Measurements from ENCODE around the gene ZNF407. TPM values are rescaled to one million over a fixed set of nuclear protein-coding genes. Genes with fewer than 3 reads are reported as not detected.

ZNF407 gene
- total and polyA plus RNA-seq, 2 experiments from 2014 or later: 2.1 to 10.4 TPM

GRCh38 chr18:74569401-74569800 is 28.3 kb upstream of the ZNF407 start (continued):
- TF ChIP-seq CTCF (conservative IDR thresholded peaks at IDR 0.05; ENCODE audit: low read depth in 2 of 2): no peak

- Histone ChIP-seq H3K9me2 (ENCODE audit: insufficient read depth) (no peaks in the 10 kb centered on the region; the same call in 1 of the 2 replicates), H2AFZ (no peak overlapping the region), H3K36me3 (ENCODE audit: insufficient read depth) (no peaks in the 10 kb centered on the region), H3K79me2 (replicated peaks; ENCODE audit: insufficient read depth) (no peaks in the 10 kb centered on the region), H3K4me2 (no peak overlapping the region), H3K4me1 (ENCODE audit: insufficient read depth) (no peaks in the 10 kb centered on the region), H3K27ac (ENCODE audit: low read depth) (no peak overlapping the region), H3K4me3 (no peak overlapping the region), H3F3A (replicated peaks; ENCODE audit: low read depth) (no peaks in the 10 kb centered on the region), H4K20me1 (replicated peaks; ENCODE audit: insufficient read depth) (no peaks in the 10 kb centered on the region), H3K27me3 (ENCODE audit: insufficient read depth) (no peaks in the 10 kb centered on the region)
- peaks cover 39% of the 10 kb centered on the region for H3K9me3 Mint-ChIP-seq
- DNase-seq (ENCODE audit: low spot score) (no peak), ATAC-seq (no peak)
- no peak overlapping the region for H3K27ac Mint-ChIP-seq
- H3K27me3 Mint-ChIP-seq (ENCODE audit: insufficient read depth, low read depth, poor library complexity): peaks cover 4% of the 10 kb centered on the region
- H3K36me3 Mint-ChIP-seq (ENCODE audit: low read depth): peaks cover 19% of the 10 kb centered on the region
- no peak overlapping the region for H3K4me3 Mint-ChIP-seq
- no peaks in the 10 kb centered on the region for H3K4me1 Mint-ChIP-seq
- no peak for TF ChIP-seq ZNF331 (CRISPR knock-in tag; IDR thresholded peaks at IDR 0.05; ENCODE audit: low read depth)
- TF ChIP-seq REST (IDR thresholded peaks at IDR 0.05; ENCODE audit: unreplicated experiment): no peak
- TF ChIP-seq EZH2phosphoT487 (IDR thresholded peaks at IDR 0.05; ENCODE audit: unreplicated experiment): no peak
- TF ChIP-seq CTCF (conservative IDR thresholded peaks at IDR 0.05; ENCODE audit: low read depth in 2 of 2): no peak
- no peak for TF ChIP-seq ETS1 (IDR thresholded peaks at IDR 0.05)
- no peak for TF ChIP-seq CREB1 (CRISPR knock-in tag; IDR thresholded peaks at IDR 0.05; ENCODE audit: low read depth)
- no peak for TF ChIP-seq NANOG (IDR thresholded peaks at IDR 0.05; ENCODE audit: borderline replicate concordance)
- no peak for TF ChIP-seq JUNB (IDR thresholded peaks at IDR 0.05; ENCODE audit: unreplicated experiment)
- TF ChIP-seq EZH2 (IDR thresholded peaks at IDR 0.05; ENCODE audit: low read depth, unreplicated experiment): no peak
- no peak for TF ChIP-seq STAT1 (IDR thresholded peaks at IDR 0.05; ENCODE audit: unreplicated experiment)
- no peak for TF ChIP-seq POLR2AphosphoS5 (IDR thresholded peaks at IDR 0.05; ENCODE audit: low read depth)
- TF ChIP-seq ZNF114 (CRISPR knock-in tag; IDR thresholded peaks at IDR 0.05): no peak
Observed at GRCh38 chr18:74570266-74570665, 27.4 kb upstream of the ZNF407 start.
